ENCODE data around the gene MATN4.

GRCh38 chr20:45297786-45298497, 10.2 kb downstream of the MATN4 start:
- TF ChIP-seq, protein P1, sequence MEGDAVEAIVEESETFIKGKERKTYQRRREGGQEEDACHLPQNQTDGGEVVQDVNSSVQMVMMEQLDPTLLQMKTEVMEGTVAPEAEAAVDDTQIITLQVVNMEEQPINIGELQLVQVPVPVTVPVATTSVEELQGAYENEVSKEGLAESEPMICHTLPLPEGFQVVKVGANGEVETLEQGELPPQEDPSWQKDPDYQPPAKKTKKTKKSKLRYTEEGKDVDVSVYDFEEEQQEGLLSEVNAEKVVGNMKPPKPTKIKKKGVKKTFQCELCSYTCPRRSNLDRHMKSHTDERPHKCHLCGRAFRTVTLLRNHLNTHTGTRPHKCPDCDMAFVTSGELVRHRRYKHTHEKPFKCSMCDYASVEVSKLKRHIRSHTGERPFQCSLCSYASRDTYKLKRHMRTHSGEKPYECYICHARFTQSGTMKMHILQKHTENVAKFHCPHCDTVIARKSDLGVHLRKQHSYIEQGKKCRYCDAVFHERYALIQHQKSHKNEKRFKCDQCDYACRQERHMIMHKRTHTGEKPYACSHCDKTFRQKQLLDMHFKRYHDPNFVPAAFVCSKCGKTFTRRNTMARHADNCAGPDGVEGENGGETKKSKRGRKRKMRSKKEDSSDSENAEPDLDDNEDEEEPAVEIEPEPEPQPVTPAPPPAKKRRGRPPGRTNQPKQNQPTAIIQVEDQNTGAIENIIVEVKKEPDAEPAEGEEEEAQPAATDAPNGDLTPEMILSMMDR (IDR thresholded peaks at IDR 0.05) = no peak
- TF ChIP-seq POLR2A (IDR thresholded peaks at IDR 0.05) = no peak
